HUES48 (cell line): Measurements from ENCODE around the gene PHYHD1.
"Not testable (repeated sequence)": the region's sequence is repeated elsewhere in the genome, so short reads cannot be mapped to it uniquely, and the experiment has no call there.

Experiments
- H3K27ac ChIP-seq: one replicate; pipeline ENCODE4 v1.7.0; 2013; ENCODE audit warnings: low read depth, low read length, inconsistent platforms
- H3K27me3 ChIP-seq: 2 replicates; pipeline ENCODE4 v1.6.1; 2013; ENCODE audit warnings: mild to moderate bottlenecking, low read length; ENCODE audit not compliant: control insufficient read depth, insufficient read depth
- H3K36me3 ChIP-seq: 2 replicates; pipeline ENCODE4 v1.6.1; 2013; ENCODE audit warnings: low read length; ENCODE audit not compliant: control insufficient read depth, insufficient read depth
- H3K4me1 ChIP-seq: 2 replicates; pipeline ENCODE4 v1.6.1; 2013; ENCODE audit warnings: mild to moderate bottlenecking, low read length; ENCODE audit not compliant: control insufficient read depth, insufficient read depth
- H3K4me3 ChIP-seq: 2 replicates; pipeline ENCODE4 v1.5.1; 2013; ENCODE audit warnings: mild to moderate bottlenecking, low read depth, low read length
- H3K9ac ChIP-seq: 2 replicates; pipeline ENCODE4 v1.6.1; 2013; ENCODE audit warnings: mild to moderate bottlenecking, low read depth, low read length, moderate library complexity
- H3K9me3 ChIP-seq: 2 replicates; pipeline ENCODE4 v1.6.1; 2013; ENCODE audit warnings: low read length; ENCODE audit not compliant: control insufficient read depth, insufficient read depth

The PHYHD1 gene

DNA sequence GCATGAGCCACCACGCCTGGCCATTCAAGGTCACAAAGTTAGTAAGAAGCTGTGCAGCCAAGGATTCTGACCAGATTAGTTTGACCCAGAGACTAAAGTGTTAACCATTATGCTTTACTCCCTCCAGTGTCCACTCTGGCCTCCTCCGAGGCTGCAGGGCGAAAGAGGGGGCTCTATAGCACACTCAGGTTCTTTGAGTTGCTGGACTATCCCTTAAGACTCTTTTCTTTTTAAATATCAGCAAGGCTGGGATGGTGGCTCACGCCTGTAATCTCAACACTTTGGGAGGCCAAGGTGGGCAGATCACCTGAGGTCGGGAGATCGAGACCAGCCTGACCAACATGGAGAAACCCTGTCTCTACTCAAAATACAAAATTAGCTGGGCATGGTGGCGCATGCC lies 24.2 kb downstream of the PHYHD1 start:
- not testable (repeated sequence) for H3K27me3 ChIP-seq, H3K4me3 ChIP-seq, H3K4me1 ChIP-seq, H3K9me3 ChIP-seq, H3K9ac ChIP-seq, H3K27ac ChIP-seq
- peaks cover 16% of the 10 kb centered on the region for H3K36me3 ChIP-seq

DNA sequence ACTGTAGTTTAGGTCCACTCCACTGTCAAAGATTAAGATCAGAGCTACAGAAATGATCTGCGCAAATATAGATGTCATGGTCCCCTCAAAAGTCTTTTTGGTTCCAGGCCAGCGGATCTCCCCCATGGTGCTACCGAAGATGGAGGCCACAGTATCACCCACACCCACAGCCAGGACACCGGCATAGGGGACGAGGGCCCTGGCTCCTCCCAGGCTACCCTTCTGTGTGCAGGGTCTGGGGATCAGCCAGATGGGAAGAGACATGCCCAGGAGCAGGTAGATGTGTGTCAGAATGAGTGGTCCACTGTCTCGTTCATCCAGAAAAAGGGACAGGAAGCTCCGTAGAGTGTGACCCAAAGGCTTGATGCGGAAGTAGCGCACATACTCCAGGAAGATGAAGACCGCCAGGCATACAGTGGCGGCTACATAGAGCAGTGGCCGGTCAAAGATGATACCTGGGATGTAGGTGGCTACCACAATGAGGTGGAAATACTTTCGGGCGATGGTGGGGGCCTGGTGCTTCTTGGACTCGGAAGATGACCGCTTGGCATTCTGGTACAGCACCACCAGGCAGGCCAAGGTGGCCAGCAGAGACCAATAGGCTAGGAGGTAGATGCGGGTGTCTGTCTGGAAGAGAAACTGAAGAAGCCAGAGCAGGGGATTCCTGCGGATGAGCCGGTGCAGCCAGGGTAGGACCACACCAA lies 25.2 kb downstream of the PHYHD1 start:
- Histone ChIP-seq H3K4me1 (0 out of 2 replicates have a peak, but pooled peaks cover 6% of the 10 kb centered on the region), H3K36me3 (peaks cover 26% of the 10 kb centered on the region), H3K27ac (no peak overlapping the region), H3K9me3 (no peaks in the 10 kb centered on the region), H3K4me3 (peak overlapping the region; percentile 92; the same call in 1 of the 2 replicates), H3K27me3 (no peaks in the 10 kb centered on the region), H3K9ac (no peak overlapping the region)

DNA sequence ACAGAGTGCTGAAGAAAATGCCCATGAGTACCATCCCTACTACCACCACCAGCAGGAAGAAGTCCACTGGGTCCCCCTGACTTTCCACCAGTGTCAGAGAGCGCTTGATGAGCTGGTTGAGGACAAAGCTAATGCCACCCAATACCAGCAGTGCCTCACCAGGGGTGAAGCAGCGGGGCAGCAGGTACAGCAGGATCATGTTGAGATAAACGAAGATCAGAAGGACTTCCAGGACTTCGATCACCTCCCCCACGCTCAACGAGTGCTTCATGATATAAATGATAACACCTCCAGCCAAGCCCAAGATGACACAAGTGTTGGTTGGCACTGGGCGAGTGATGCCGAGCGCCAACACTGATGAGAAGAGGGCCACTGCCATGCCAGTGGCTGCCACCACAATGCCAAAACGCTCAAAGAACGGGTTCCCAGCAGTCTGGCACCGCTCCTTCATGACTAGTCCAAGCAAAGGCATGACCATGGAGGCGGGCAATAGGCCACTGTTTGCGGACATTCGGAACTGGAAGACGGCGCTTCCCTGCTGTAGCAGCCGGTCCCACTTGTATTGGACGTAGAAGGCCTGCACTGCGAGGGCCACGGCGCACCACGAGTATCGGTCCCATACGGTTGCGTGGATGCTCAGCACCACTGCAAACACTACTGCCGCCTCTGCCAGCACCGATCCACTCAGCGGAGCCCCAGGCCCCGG lies 25.9 kb downstream of the PHYHD1 start:
- peak overlapping the region; percentile 83 for H3K27ac ChIP-seq
- peak overlapping the region; percentile 78 for H3K9ac ChIP-seq
- no peaks in the 10 kb centered on the region for H3K9me3 ChIP-seq
- peaks cover 32% of the 10 kb centered on the region for H3K36me3 ChIP-seq
- H3K4me1 ChIP-seq, result 0 out of 2 replicates have a peak, but pooled peaks cover 6% of the 10 kb centered on the region
- peak overlapping the region; percentile 92 for H3K4me3 ChIP-seq
- H3K27me3 ChIP-seq, result no peaks in the 10 kb centered on the region

DNA sequence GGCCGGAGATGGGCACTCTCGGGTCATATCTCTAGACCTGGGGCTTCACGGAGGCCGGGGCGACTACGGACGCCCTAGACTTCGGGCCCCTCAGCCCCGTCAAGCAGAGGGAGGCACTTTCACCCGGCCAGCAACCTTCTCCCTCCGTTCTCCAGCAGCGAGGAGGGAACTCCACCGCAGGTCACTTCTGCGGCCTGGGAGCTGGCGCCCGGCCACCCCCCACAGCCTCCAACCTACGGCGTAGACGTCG lies 26.4 kb downstream of the PHYHD1 start:
- Histone ChIP-seq H3K36me3 (peaks cover 34% of the 10 kb centered on the region), H3K27me3 (no peaks in the 10 kb centered on the region), H3K9ac (peak overlapping the region; percentile 78), H3K4me3 (peak overlapping the region; percentile 92), H3K4me1 (0 out of 2 replicates have a peak, but pooled peaks cover 6% of the 10 kb centered on the region), H3K27ac (peak overlapping the region; percentile 83), H3K9me3 (no peaks in the 10 kb centered on the region)

DNA sequence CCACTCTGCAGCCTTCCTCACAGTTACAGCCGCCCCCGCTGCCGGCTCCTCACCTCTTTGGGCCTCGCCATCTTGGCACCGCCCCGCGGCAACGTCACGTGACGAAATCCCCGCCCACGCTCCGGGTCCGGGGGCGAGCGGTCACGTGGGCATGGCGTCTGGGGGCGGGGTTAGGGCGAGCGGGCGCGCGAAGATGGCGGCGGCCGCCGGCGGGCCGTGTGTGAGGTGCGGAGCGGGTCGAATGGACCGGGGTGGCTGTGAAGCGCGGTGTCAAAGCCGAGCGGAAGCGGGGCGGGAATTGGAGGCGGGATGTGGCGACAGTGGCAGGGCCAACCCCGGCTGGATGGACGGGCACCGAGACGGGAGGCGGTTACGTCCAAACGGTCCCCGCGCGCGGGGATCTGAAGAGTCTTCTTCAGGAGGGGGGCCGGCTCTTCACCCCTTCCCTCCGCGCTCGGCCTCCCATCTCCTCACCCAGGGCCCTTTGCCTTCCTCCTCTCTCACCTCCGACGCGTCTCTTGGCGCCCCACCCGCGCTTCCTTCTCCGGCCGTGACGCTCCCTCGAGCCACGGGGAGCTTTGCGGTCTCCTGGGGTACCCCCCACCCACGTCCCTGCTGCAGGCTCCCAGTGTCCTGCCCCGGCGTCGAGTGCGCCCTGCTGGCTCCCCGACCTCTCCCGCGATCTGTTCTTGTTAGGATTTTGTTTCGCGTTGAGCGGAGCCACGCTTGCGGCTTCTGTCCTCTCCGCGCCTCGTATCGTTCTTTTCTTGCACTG lies 26.9 kb downstream of the PHYHD1 start, which contains the start of the genes DOLK and NUP188:
TSS of gene DOLK (minus strand) at position 77 of the 775 bp plus-strand sequence. CDS start 300 bp downstream, outside the sequence.
TSS of gene NUP188 (plus strand) at position 173 of the 775 bp plus-strand sequence. CDS start at position 194, 21 bp downstream.
- Histone ChIP-seq H3K4me3 (peak within 1 kb of the TSS; percentile 92), H3K27me3 (no peaks in the 10 kb centered on the region), H3K27ac (peak within 1 kb of the TSS; percentile 87), H3K9me3 (no peaks in the 10 kb centered on the region), H3K36me3 (peaks cover 37% of the 10 kb centered on the region), H3K9ac (peak within 1 kb of the TSS; percentile 81), H3K4me1 (0 out of 2 replicates have a peak, but pooled peaks cover 6% of the 10 kb centered on the region)

DNA sequence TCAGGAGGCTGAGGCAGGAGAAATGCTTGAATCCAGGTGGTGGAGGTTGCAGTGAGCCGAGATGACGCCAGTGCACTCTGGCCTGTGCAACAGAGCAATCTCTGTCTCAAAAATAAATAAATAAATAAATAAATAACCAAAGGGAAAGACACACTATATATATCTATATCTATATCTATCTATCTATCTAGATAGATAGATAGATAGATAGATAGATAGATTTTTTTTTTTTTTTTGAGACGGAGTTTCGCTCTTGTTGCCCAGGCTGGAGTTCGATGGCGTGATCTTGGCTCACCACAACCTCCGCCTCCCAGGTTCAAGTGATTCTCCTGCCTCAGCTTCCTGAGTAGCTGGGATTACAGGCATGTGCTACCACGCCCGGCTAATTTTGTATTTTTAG lies 40.6 kb downstream of the PHYHD1 start:
- not testable (repeated sequence) for H3K9ac ChIP-seq, H3K4me1 ChIP-seq, H3K4me3 ChIP-seq, H3K9me3 ChIP-seq, H3K27me3 ChIP-seq, H3K27ac ChIP-seq
- peaks cover 79% of the 10 kb centered on the region for H3K36me3 ChIP-seq

DNA sequence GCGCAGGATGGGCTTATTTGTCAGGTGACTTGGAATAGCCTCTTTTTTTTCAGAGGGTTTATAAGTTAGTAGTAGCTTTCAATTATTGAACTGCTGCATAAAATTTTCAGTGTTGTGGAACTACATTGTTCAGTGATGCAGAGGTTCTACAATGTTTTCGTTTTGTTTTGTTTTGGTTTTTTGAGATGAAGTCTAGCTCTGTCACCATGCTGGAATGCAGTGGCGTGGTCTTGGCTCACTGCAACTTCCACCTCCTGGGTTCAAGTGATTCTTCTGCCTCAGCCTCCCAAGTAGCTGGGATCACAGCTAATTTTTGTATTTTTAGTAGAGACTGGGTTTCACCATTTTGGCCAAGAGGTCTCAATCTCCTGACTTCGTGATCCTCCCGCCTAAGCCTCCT lies 48.7 kb downstream of the PHYHD1 start:
- H3K9ac ChIP-seq, result no peak overlapping the region
- no peak overlapping the region for H3K4me3 ChIP-seq
- H3K36me3 ChIP-seq, result peaks cover 82% of the 10 kb centered on the region
- H3K27me3 ChIP-seq, result no peaks in the 10 kb centered on the region
- H3K9me3 ChIP-seq, result no peaks in the 10 kb centered on the region
- no peak overlapping the region for H3K27ac ChIP-seq
- H3K4me1 ChIP-seq, result no peaks in the 10 kb centered on the region

DNA sequence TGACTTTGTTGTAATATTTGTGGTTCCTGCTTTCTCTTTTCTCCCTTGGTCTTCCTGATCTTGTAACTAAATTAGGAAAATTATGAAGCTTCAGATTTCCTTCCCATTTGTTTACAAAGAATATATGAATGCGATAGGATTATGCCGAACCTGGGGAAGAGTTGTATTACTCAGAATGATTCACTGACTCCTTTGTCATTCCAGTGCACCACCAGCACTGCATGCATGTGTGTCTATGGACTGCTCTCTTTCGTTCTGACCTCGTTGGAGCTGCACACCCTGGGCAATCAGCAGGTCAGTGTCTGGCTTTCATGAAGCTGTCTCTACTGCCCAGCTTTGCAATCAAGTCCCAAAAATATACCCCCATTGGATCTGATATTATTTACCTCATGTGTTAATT lies 52.2 kb downstream of the PHYHD1 start:
- no peak overlapping the region for H3K27ac ChIP-seq
- no peaks in the 10 kb centered on the region for H3K9me3 ChIP-seq
- H3K4me1 ChIP-seq, result no peaks in the 10 kb centered on the region
- no peak overlapping the region for H3K9ac ChIP-seq
- H3K36me3 ChIP-seq, result peaks cover 91% of the 10 kb centered on the region
- no peaks in the 10 kb centered on the region for H3K27me3 ChIP-seq
- no peak overlapping the region for H3K4me3 ChIP-seq

DNA sequence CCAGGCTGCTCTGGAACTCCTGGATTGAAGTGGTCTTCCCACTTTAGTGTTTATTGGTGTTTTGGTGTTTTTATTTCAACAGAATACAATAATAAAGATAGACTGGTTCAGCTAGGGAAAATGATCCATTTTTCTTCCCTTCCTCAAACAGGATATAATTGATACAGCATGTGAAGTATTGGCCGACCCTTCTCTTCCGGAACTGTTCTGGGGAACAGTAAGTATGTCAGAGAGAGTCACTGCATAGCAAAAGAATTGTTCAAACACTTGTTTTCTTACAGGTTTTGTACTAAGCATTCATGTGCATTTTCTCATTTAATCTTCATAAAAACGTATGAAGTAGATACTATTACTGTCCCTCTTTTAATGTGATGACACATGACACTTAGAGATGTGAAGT lies 58.3 kb downstream of the PHYHD1 start:
- H3K9me3 ChIP-seq, result no peaks in the 10 kb centered on the region
- peaks cover 90% of the 10 kb centered on the region for H3K36me3 ChIP-seq
- no peak overlapping the region for H3K9ac ChIP-seq
- H3K4me3 ChIP-seq, result no peak overlapping the region
- no peaks in the 10 kb centered on the region for H3K27me3 ChIP-seq
- H3K27ac ChIP-seq, result no peak overlapping the region
- no peaks in the 10 kb centered on the region for H3K4me1 ChIP-seq

DNA sequence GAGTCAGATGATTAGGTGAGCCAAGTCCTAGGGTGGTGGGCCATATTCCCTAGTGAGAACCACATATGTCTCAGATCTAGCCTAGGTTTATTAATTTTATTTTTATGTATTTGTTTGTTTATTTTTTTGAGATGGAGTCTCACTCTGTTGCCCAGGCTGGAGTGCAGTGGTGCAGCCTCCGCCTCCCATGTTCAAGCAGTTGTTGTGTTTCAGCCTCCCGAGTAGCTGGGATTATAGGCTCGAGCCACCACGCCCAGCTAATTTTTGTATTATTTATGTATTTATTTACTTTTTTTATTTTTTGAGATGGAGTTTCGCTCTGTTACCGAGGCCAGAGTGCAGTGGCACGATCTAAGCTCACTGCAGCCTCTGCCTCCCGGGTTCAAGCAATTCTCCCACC lies 62.8 kb downstream of the PHYHD1 start:
- no peaks in the 10 kb centered on the region for H3K27me3 ChIP-seq
- H3K4me3 ChIP-seq, result no peak overlapping the region
- no peak overlapping the region for H3K9ac ChIP-seq
- peaks cover 97% of the 10 kb centered on the region for H3K36me3 ChIP-seq
- no peak overlapping the region for H3K27ac ChIP-seq
- no peaks in the 10 kb centered on the region for H3K4me1 ChIP-seq
- H3K9me3 ChIP-seq, result no peaks in the 10 kb centered on the region

DNA sequence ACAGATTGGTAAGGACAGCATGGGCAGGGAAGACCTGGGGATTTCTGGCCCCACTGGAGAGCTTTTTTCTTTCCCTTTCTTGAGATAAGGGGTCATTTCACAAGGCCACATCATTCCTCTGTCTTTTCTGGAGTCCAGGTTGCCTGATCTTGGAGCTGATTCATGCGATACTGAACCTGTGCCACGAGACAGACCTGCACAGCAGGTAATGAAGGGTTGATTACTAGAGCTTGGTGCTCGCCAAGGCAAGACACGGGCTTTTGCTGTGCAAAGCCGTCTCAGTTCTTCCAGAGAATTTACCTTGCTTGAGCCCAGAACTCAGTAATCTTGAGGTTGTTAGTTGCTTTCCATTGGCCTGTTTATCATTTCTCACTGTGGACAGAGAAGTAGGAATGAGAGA lies 65.9 kb downstream of the PHYHD1 start:
- H3K9ac ChIP-seq, result no peak overlapping the region
- H3K27me3 ChIP-seq, result no peaks in the 10 kb centered on the region
- no peak overlapping the region for H3K4me3 ChIP-seq
- no peak overlapping the region for H3K27ac ChIP-seq
- no peaks in the 10 kb centered on the region for H3K4me1 ChIP-seq
- peaks cover 89% of the 10 kb centered on the region for H3K36me3 ChIP-seq
- H3K9me3 ChIP-seq, result no peaks in the 10 kb centered on the region
